GM18873 (cell line): Measurements from ENCODE around the gene CEP83.
"Not testable (repeated sequence)": the region's sequence is repeated elsewhere in the genome, so short reads cannot be mapped to it uniquely, and the experiment has no call there.

Experiments
- ATAC-seq: cut with Tn5 transposase; IDR thresholded peaks from one replicate; pipeline ENCODE4 v1.9.1; 2021; ENCODE audit warnings: mild to moderate bottlenecking, moderate library complexity, moderate number of reproducible peaks; ENCODE audit not compliant: unreplicated experiment, low FRiP score

The CEP83 gene

DNA sequence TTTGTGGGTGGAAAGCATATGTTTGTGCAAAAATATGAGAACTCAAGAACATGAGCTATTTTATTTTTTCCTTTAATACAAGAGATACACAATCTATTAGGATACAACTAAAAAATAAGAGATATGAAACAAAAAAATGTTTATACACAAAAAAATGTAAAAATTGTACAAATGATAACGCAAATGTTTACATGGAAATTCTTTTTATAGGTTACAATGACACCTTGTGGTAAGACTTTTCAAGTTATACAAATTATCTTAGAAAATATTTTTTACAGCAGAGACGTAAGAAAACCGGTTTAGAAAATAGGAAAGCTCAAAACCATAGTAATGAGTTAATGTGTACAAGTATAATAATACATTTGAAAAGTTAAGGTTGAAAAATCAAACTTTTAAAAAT is 25.5 kb downstream of the CEP83 start:
- no peak for ATAC-seq

DNA sequence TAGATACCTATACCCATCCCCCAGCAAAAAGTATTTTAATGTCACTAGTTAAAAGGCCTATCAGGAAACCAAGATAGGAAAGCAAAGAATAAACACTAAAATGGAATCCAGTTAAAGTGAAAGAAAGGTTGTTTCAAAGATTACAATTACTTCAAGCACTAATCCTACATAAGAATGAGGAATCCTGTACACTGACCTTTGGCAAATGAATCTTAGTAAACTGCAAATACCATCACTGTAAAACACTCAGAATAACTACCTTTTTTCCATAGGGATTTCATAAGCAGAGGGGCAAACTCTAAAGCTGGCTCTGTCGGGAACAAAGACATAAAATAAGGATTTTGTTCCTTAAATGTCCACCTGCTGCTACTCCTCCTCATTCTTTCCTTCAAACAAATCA is 25.9 kb downstream of the CEP83 start:
- ATAC-seq: no peak

DNA sequence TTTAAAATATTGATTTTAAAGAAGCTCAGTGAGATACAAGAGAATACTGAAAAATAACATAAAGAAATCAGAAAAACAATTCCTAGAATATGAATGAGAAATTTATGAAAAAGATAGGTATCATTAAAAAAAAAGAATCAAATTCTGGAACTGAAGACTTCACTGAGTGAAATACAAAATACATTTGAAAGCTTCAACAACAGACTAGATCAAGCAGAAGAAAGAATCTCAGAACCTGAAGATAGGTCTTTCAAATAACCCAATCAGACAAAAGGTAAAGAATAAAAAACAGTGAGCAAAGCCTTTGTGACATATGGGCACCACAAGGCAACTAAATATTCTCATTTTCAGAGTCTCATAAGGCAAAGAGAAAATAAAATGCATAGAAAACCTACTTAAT is 29.4 kb downstream of the CEP83 start:
- ATAC-seq: no peak

- no peak for ATAC-seq
These were observed 30.0 kb downstream of the CEP83 start for GRCh38 chr12:94429633-94430032.

- no peak for ATAC-seq
These were observed 30.5 kb downstream of the CEP83 start for GRCh38 chr12:94429191-94429590.

DNA sequence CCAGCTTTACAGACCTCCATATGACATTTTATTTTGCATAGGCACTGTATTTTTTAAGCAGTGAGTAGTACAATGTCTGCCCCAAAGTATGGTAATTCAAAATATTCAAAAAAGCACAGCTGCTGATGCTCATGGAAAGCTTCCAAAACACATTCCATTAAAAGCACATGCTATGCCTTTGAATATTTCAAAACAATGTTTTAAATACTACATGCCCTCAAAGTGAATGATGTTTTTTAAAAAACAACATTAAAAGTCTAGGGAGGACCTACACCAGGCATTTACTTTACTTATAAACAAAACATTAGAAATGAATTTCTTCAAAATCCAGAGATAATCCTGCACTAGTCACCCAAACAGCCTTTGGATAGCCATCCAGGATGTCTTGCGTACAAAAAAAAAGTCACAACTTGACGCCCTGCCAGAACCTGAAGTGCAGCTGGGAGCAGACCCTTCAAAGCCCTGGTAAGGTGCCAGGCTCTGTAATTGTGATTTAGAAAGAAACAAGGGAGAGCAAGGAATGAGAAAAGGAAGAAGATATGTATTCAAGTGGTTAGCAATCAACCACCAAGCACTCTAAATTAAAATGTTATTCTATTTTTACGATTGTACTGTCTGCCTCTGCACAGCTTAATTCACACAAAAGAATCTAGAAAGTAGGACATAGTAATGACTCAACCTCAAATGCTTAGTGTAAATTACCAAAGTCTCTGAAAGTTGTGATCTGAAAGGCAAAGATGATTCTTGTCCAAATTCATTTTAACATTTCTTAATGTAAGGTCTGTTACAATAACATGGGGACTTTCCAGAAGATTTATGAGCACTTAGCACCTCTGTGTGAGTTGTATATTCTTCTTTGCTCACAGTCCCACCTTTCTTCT is 31.9 kb downstream of the CEP83 start:
- no peak for ATAC-seq

- ATAC-seq: no peak
These were observed 33.6 kb downstream of the CEP83 start for GRCh38 chr12:94426049-94426448.

DNA sequence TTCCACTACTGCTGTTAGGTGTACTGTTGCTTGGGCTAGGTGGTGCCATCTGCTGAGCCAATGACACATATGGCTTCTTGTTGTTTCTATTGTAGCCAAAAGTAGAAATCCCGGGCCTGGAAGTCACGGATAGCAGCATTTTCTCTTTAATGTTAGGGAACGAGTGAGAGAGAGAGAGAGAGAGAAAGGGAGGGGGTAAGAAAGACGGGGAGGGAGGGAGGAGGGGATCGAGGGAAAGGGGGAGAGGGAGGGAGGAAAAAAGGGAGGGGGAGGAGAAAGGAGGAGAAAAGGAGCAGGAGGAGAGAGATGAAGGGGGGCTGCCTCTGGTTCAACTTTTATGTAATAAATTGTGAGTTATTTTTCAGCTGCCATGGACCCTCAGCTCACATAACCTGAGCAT is 34.8 kb downstream of the CEP83 start:
- ATAC-seq: not testable (repeated sequence)

DNA sequence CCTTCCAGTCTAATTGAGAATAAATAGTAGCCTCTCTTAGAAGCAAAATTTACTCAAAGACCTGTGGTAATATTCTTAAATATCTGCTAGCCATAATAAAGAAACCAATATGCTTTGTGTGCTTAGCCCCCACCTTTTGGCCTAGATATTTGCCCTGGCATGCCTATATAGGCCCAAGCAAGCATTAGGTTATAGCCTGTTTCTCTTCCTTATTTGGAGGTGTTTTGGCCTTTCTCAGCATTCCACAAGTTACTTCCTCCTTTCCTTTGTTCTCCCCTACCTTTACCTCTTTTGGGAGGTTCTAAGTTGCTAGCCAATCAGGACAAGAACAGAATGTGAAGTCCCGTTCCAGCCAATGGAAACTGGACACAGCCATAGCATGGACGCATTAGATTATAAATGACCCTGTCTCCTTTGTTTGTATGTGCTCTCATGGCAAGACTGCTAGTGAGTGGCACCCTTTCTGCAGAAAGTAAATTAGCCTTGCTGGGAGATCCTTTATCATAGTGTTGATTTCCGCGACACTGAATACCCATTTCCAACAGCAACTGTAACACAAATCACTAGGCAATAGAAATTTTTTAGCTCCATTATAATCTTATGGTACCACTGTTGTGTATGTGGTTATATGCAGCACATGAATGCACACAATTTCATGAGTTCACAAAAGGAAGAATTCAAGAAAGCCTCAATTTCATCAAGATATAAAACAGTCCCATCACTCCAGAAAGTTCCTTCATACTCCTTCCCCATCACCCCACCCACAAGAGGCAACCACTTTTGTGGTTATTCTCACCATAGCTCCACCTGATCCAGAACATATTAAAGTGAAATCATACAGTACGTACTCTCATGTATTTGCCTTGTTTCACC is 37.6 kb downstream of the CEP83 start:
- no peak for ATAC-seq

GRCh38 chr12:94418517-94418916 is 41.1 kb downstream of the CEP83 start:
- ATAC-seq: no peak

- ATAC-seq: no peak
These were observed 43.1 kb downstream of the CEP83 start for GRCh38 chr12:94416613-94417012.

DNA sequence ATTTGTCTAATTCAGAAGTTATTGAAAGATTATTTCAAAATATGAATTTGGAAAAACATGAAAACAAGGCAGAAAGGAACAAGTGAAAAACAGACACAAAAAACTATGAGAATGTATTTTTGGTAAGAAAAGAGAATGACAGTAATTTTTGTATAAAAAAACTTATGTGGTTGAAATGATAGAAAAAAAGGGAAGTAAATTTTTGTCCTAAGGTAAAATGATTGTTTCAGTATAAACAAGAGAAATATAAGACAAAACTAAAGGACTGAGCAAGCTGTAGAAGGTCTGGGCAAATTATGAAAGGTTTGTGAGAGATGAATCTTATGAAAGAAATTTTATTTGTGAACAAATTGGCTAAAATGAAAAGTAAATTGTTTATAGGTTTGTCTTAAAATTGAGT is 44.6 kb downstream of the CEP83 start:
- no peak for ATAC-seq

DNA sequence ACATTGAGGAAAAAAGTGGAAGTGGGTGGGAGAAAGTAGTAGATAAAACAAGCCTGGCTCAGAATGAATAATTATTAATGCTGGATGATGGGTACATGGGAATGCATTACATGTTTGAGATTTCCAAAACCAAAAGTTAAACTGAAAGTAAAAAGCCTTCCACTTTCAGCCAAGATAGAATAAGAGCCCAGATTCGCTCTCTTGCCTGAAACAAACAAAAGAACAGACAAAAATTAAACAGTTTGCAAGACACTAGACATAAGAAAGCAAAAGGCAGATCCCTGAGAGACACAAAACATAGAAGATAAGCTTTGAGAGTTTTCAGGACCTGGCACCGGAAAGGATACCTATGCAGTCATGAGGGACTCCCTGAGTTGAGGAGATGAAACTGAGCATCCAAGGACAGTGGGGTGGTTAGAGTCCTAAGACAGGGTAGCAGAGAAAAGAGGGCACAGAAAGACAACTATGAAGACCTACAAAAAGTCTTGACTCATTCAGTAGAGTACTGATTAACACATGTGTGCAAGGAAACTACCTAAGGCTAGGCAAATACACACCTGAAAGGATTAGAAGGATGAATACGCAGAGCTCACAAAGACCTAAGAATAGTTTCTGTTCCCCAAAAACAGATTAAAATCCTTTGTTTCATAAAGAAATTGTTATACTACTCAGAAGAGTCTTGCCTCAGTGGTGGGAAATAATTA is 54.1 kb downstream of the CEP83 start:
- ATAC-seq: peak; percentile 80

DNA sequence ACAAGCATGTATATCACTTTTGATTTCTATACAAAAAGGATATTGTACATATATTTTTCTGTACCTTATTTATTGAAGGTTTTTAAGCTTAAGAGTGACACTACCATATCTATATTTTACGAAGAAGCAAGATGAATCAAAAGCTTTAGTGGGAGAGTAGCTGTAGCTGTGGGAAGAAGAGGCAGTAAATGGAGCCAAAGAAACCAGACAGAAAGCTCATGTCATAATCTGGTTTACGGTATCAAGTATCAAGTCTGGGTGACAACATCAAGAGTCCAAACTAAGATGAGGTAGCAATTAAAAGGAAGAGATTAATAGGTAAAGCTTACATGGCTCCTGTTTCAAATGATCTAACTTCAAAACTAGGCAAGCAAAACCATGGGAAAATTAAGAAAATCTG is 54.8 kb downstream of the CEP83 start:
- ATAC-seq: no peak

- no peak for ATAC-seq
These were observed 58.3 kb downstream of the CEP83 start for GRCh38 chr12:94401326-94401725.

DNA sequence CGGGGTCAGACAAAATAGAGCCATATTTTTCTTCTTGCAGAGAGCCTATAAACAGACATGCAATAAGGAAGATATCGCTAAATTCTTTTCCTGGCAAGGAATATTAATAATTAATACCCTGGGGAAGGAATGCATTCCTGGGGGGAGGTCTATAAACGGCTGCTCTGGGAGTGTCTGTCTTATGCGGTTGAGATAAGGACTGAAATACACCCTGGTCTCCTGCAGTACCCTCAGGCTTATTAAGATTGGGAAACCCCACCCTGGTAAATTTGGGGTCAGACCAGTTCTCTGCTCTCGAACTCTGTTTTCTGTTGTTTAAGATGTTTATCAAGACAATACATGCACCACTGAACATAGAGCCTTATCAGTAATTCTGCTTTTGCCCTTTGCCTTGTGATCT is 61.0 kb downstream of the CEP83 start:
- not testable (repeated sequence) for ATAC-seq

DNA sequence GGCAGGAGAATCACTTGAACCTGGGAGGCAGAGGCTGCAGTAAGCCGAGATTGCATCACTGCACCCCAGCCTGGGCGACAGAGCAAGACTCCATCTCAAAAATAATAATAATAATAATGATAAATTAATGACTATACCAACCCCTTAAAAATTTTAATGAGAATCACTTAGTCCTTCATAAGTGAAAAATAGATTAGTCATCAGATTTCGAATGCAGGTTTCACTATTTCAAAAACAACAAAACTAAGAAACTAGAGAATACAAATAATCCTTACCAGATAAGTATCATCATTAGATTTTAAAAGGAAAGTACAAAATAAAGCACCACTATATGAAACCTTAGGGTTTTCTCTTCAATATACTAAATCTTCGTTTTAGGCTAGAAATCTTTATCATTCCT is 62.3 kb downstream of the CEP83 start:
- no peak for ATAC-seq

DNA sequence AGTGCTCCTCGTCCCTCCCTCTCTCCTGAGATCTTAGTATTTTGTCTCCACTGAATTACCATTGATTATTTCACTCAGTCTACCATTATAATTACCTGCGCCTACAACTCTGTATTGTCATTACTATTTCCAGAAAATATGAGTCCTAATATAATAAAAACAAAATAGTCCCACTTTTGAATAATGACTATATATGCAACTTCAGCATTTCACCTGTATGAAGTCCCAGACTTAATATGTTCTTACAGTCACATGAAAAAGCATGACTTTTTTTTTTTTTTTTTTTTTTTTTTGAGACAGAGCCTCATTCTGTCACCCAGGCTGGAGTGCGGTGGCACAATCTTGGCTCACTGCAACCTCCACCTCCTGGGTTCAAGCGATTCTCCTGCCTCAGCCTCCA is 63.7 kb downstream of the CEP83 start:
- not testable (repeated sequence) for ATAC-seq

- ATAC-seq: no peak
These were observed 69.6 kb downstream of the CEP83 start for GRCh38 chr12:94390130-94390485.

DNA sequence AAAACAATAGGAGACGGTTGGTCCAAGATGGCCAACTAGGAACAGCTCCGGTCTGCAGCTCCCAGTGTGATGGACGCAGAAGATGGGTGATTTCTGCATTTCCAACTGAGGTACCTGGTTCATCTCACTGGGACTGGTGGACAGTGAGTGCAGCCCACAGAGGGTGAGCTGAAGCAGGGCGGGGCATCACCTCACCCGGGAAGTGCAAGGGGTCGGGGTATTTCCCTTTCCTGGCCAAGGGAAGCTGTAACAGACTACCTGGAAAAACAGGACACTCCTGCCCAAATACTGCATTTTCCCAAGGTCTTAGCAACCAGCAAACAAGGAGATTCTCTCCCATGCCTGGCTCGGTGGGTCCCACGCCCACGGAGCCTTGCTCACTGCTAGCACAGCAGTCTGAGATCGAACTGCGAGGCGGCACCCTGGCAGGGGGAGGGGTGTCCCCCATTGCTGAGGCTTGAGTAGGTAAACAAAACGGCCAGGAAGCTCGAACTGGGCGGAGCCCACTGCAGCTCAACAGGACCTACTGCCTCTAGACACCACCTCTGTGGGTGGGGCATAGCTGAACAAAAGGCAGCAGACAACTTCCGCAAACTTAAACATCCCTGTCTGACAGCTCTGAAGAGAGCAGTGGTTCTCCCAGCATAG is 70.1 kb downstream of the CEP83 start:
- ATAC-seq: not testable (repeated sequence)

GRCh38 chr12:94386422-94386821 is 73.2 kb downstream of the CEP83 start:
- no peak for ATAC-seq
